ENCODE data around the gene PWWP2B. TPM values are rescaled to one million over a fixed set of nuclear protein-coding genes. Genes with fewer than 3 reads are reported as not detected.

The PWWP2B gene
- total and polyA plus RNA-seq, 2 of the 4 experiments (the other 2 are of a cell fraction), result 1.7 to 2.2 TPM

DNA sequence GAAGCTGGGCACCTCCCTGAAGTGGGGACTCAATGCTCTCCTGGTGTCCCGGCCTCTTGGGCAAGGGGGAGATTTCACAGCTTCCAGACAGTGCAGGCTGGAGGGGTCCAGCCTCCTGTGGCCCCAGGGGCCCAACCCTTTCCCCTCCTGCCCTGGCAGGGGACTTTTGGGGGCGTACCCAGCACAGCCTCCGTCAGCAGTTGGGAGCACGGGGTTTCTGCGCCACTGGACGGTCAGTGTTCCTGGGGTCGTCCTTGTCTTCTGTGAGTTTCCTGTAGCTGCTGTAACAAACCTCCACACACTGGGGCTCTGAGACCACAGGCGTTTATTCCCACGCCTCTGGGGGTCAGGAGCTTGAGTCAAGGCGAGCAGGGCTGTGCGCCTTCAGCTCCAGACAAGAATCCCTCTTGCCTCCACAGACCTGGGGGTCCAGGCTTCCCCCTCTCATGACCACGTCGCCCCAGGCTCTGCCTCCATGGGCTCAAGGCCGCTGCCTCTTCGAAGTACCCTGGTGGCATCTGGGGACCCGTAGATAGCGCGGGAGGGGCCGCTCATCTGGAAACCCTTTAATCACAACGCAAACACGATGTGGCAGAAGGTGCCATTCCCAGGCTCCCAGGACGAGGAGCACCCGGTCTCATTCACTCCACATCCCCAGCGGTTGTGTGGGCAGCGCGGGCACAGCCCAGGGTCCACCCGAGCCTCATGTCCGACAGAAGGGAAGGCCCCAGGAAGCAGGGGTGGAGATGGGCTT lies 14.0 kb downstream of the PWWP2B start (continued):
- TF ChIP-seq, protein P1, sequence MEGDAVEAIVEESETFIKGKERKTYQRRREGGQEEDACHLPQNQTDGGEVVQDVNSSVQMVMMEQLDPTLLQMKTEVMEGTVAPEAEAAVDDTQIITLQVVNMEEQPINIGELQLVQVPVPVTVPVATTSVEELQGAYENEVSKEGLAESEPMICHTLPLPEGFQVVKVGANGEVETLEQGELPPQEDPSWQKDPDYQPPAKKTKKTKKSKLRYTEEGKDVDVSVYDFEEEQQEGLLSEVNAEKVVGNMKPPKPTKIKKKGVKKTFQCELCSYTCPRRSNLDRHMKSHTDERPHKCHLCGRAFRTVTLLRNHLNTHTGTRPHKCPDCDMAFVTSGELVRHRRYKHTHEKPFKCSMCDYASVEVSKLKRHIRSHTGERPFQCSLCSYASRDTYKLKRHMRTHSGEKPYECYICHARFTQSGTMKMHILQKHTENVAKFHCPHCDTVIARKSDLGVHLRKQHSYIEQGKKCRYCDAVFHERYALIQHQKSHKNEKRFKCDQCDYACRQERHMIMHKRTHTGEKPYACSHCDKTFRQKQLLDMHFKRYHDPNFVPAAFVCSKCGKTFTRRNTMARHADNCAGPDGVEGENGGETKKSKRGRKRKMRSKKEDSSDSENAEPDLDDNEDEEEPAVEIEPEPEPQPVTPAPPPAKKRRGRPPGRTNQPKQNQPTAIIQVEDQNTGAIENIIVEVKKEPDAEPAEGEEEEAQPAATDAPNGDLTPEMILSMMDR (conservative IDR thresholded peaks at IDR 0.05; ENCODE audit: low read depth, low read length), result no peak

Data from IMR-90 (cell line).